Stimulated activated CD8-positive, alpha-beta memory T cell treated with anti-CD3 and anti-CD28 coated beads, Interleukin-7, amount 100 ng/mL, for 48 hours (primary cell): ENCODE results near the gene PHACTR2.

Experiments used
- DNase-seq, 2 donors: peaks; one replicate each; pipeline ENCODE4 v3.0.0-alpha.2; 2020; ENCODE audit warnings: low read depth in 1 of 2; ENCODE audit errors: extremely low read depth in 1 of 2

PHACTR2 gene

GRCh38 chr6:143802833-143803565, 125.2 kb downstream of the PHACTR2 start:
- DNase-seq: no peak

- DNase-seq: no peak
These were observed 126.2 kb downstream of the PHACTR2 start for GRCh38 chr6:143803769-143804568.

- no peak for DNase-seq
These were observed 127.1 kb downstream of the PHACTR2 start for GRCh38 chr6:143804835-143805239.

GRCh38 chr6:143806282-143807102, 128.7 kb downstream of the PHACTR2 start:
- DNase-seq: peak; percentile 59 to 84

- no peak for DNase-seq
These were observed 129.5 kb downstream of the PHACTR2 start for GRCh38 chr6:143807103-143807772.

GRCh38 chr6:143810745-143811144, 133.0 kb downstream of the PHACTR2 start:
- DNase-seq: no peak

GRCh38 chr6:143811501-143812157, 133.9 kb downstream of the PHACTR2 start:
- no peak for DNase-seq

GRCh38 chr6:143817621-143818020, 139.9 kb downstream of the PHACTR2 start:
- DNase-seq: no peak

GRCh38 chr6:143821359-143821758, 143.6 kb downstream of the PHACTR2 start:
- DNase-seq: no peak

- DNase-seq: no peak
These were observed 144.8 kb downstream of the PHACTR2 start for GRCh38 chr6:143822584-143823024.

GRCh38 chr6:143823548-143823947, 145.8 kb downstream of the PHACTR2 start:
- no peak for DNase-seq

GRCh38 chr6:143828572-143828971, 150.8 kb downstream of the PHACTR2 start:
- no peak for DNase-seq

GRCh38 chr6:143836150-143836549, 158.4 kb downstream of the PHACTR2 start:
- no peak for DNase-seq

GRCh38 chr6:143838395-143838794, 160.6 kb downstream of the PHACTR2 start:
- DNase-seq: no peak

- no peak for DNase-seq
These were observed 161.4 kb downstream of the PHACTR2 start for GRCh38 chr6:143839196-143839595.

- no peak for DNase-seq
These were observed 163.0 kb downstream of the PHACTR2 start for GRCh38 chr6:143840595-143841265.

- DNase-seq: no peak
These were observed 164.7 kb downstream of the PHACTR2 start for GRCh38 chr6:143842461-143842901.

- peak; percentile 84 to 90 for DNase-seq
These were observed 165.3 kb downstream of the PHACTR2 start, which contains the start of gene LTV1 for GRCh38 chr6:143842902-143843676. LTV1 (plus strand) TSS chr6:143843338; CDS start chr6:143843478, 140 bp downstream.

- DNase-seq: no peak
These were observed 165.9 kb downstream of the PHACTR2 start for GRCh38 chr6:143843677-143843999.
